Measurements from ENCODE around the gene NSDHL. TPM values are rescaled to one million over a fixed set of nuclear protein-coding genes. Genes with fewer than 3 reads are reported as not detected.
A peak's percentile ranks its signal among the peaks of the same experiment; 100 is the strongest.

The NSDHL gene
- total RNA-seq, 1 experiment from 2014 or later, result 13.7 TPM

DNA sequence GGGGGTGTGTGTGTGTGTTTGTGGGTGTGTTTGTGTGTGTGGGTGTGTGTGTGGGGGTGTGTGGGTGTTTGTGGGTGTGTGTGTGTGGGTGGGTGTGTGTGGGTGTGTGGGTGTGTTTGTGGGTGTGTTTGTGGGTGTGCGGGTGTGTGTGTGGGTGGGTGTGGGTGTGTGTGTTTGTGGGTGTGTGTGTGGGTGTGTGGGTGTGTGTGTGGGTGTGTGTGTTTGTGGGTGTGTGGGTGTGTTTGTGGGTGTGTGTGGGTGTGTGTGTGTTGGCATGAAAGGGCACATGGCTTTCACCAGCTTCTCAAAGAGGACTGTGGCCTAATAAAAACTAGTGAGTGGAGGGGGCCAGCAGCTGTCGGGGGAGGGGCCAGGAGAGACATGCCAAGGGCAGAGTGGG, 41.7 kb downstream of the NSDHL start:
- Mint-ChIP-seq H3K27ac (ENCODE audit: low read depth, unreplicated experiment) (no peak overlapping the region), H3K4me1 (ENCODE audit: insufficient read depth, unreplicated experiment) (no peaks in the 10 kb centered on the region), H3K9me3 (ENCODE audit: unreplicated experiment) (peaks cover 20% of the 10 kb centered on the region), H3K27me3 (ENCODE audit: insufficient read depth, unreplicated experiment) (no peaks in the 10 kb centered on the region), H3K4me3 (ENCODE audit: unreplicated experiment) (no peak overlapping the region), H3K36me3 (ENCODE audit: insufficient read depth, unreplicated experiment) (peaks cover 34% of the 10 kb centered on the region)
- intact Hi-C loops (cut with micrococcal nuclease), result no loop called here
- BruUV-seq (replicated peaks), result no TSS peak
- ChIA-PET CTCF (interaction anchor here (0.5 kb wide), 2 partner anchors 44 to 1346 kb away, joined by 3 to 5 read pairs; no protein-coding TSS in a partner anchor), POLR2A (no interaction called here)
- TF ChIP-seq, protein P1, sequence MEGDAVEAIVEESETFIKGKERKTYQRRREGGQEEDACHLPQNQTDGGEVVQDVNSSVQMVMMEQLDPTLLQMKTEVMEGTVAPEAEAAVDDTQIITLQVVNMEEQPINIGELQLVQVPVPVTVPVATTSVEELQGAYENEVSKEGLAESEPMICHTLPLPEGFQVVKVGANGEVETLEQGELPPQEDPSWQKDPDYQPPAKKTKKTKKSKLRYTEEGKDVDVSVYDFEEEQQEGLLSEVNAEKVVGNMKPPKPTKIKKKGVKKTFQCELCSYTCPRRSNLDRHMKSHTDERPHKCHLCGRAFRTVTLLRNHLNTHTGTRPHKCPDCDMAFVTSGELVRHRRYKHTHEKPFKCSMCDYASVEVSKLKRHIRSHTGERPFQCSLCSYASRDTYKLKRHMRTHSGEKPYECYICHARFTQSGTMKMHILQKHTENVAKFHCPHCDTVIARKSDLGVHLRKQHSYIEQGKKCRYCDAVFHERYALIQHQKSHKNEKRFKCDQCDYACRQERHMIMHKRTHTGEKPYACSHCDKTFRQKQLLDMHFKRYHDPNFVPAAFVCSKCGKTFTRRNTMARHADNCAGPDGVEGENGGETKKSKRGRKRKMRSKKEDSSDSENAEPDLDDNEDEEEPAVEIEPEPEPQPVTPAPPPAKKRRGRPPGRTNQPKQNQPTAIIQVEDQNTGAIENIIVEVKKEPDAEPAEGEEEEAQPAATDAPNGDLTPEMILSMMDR (IDR thresholded peaks at IDR 0.05; ENCODE audit: unreplicated experiment), result no peak
- DNase-seq (ENCODE audit: unreplicated experiment), result no peak

- BruUV-seq (replicated peaks), result no TSS peak
- Mint-ChIP-seq H3K9me3 (ENCODE audit: unreplicated experiment) (peaks cover 20% of the 10 kb centered on the region), H3K4me1 (ENCODE audit: insufficient read depth, unreplicated experiment) (peaks cover 3% of the 10 kb centered on the region), H3K27me3 (ENCODE audit: insufficient read depth, unreplicated experiment) (no peaks in the 10 kb centered on the region), H3K36me3 (ENCODE audit: insufficient read depth, unreplicated experiment) (peaks cover 28% of the 10 kb centered on the region), H3K4me3 (ENCODE audit: unreplicated experiment) (no peak overlapping the region), H3K27ac (ENCODE audit: low read depth, unreplicated experiment) (no peak overlapping the region)
- intact Hi-C loops (cut with micrococcal nuclease), result no loop called here
- DNase-seq (ENCODE audit: unreplicated experiment), result no peak
- CTCF ChIA-PET, result interaction anchor here (0.5 kb wide), 1 partner anchor 45 kb away, joined by 3 read pairs; no protein-coding TSS in a partner anchor
- TF ChIP-seq, protein P1 (IDR thresholded peaks at IDR 0.05; ENCODE audit: unreplicated experiment), result no peak
- POLR2A ChIA-PET, result no interaction called here
Measured at GRCh38 chrX:152873361-152873760, 42.5 kb downstream of the NSDHL start.

GRCh38 chrX:152876931-152877840, 46.3 kb downstream of the NSDHL start:
- Mint-ChIP-seq H3K4me1 (ENCODE audit: insufficient read depth, unreplicated experiment) (peaks cover 15% of the 10 kb centered on the region), H3K36me3 (ENCODE audit: insufficient read depth, unreplicated experiment) (peaks cover 1% of the 10 kb centered on the region), H3K9me3 (ENCODE audit: unreplicated experiment) (peaks cover 20% of the 10 kb centered on the region), H3K27me3 (ENCODE audit: insufficient read depth, unreplicated experiment) (no peaks in the 10 kb centered on the region), H3K4me3 (ENCODE audit: unreplicated experiment) (no peak overlapping the region), H3K27ac (ENCODE audit: low read depth, unreplicated experiment) (peak overlapping the region; percentile 47)
- BruUV-seq (replicated peaks), result no TSS peak
- DNase-seq (ENCODE audit: unreplicated experiment), result peak; percentile 45
- TF ChIP-seq, protein P1 (IDR thresholded peaks at IDR 0.05; ENCODE audit: unreplicated experiment), result no peak
- ChIA-PET POLR2A (interaction anchor here (0.7 to 1.2 kb wide), 2 partner anchors 14 to 64 kb away, joined by 3 to 4 read pairs; no protein-coding TSS in a partner anchor), CTCF (interaction anchor here (1.7 kb wide), 1 partner anchor 56 kb away, joined by 5 read pairs; no protein-coding TSS in a partner anchor)
- intact Hi-C loops (cut with micrococcal nuclease), result no loop called here

DNA sequence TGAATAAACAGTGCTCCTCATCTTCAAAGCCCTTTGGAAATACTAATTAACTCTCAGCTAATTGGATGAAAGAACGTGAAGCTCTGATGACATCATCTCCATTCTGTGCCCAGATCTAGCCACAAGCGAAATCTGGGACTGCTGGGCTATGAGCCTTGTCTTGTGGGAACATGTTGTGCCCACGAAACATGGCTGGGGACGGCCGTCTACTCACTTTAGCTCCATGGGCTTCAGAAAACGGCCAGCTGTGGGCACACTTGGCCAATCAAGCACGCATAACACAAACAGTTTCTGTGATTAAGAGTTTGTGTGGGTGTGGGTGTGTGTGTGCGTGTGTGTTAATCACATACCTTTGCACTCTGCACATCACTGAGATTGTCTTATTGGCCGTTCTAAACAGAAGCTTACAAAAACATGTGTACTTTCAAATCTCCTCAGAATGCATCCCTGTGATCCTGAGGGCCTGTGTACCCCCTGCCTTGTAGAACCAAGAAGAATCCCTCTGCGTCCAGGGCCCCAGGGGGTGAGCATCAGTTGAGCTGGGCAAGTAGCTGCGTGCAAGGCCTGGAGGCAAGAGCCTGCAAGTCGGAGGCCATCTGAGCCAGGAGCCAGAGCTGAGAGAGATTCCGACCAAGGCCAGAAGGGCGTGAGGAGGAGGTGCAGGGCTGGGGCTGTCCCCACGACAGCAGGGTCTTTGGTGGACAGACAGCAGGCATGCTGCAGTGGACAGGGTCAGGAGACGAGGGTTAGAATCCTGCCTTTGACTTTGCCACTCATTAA, 48.3 kb downstream of the NSDHL start:
- CTCF ChIA-PET, result interaction anchor here (0.6 to 1.9 kb wide), 9 partner anchors 12 to 1126 kb away, joined by 3 to 18 read pairs (median 3); no protein-coding TSS in a partner anchor
- intact Hi-C loops (cut with micrococcal nuclease), result no loop called here
- Mint-ChIP-seq H3K4me3 (ENCODE audit: unreplicated experiment) (no peak overlapping the region), H3K36me3 (ENCODE audit: insufficient read depth, unreplicated experiment) (no peaks in the 10 kb centered on the region), H3K4me1 (ENCODE audit: insufficient read depth, unreplicated experiment) (peaks cover 15% of the 10 kb centered on the region), H3K9me3 (ENCODE audit: unreplicated experiment) (peaks cover 11% of the 10 kb centered on the region), H3K27me3 (ENCODE audit: insufficient read depth, unreplicated experiment) (no peaks in the 10 kb centered on the region), H3K27ac (ENCODE audit: low read depth, unreplicated experiment) (peak overlapping the region; percentile 51)
- DNase-seq (ENCODE audit: unreplicated experiment), result peak; percentile 56
- POLR2A ChIA-PET, result interaction anchor here (1.0 to 1.7 kb wide), 10 partner anchors 10 to 49 kb away, joined by 3 to 9 read pairs (median 4); partner anchors contain the start of genes CETN2 and NSDHL
- TF ChIP-seq, protein P1 (IDR thresholded peaks at IDR 0.05; ENCODE audit: unreplicated experiment), result no peak
- BruUV-seq (replicated peaks), result no TSS peak
